ENCODE results near the gene WNT6.

Gene WNT6

GRCh38 chr2:218894151-218894879 is 34.7 kb downstream of the WNT6 start:
- DNase-seq: peak; percentile 58

- peak; percentile 51 for DNase-seq
These were observed 35.2 kb downstream of the WNT6 start for GRCh38 chr2:218894880-218895157.

- no peak for DNase-seq
These were observed 35.7 kb downstream of the WNT6 start for GRCh38 chr2:218895326-218895725.

DNA sequence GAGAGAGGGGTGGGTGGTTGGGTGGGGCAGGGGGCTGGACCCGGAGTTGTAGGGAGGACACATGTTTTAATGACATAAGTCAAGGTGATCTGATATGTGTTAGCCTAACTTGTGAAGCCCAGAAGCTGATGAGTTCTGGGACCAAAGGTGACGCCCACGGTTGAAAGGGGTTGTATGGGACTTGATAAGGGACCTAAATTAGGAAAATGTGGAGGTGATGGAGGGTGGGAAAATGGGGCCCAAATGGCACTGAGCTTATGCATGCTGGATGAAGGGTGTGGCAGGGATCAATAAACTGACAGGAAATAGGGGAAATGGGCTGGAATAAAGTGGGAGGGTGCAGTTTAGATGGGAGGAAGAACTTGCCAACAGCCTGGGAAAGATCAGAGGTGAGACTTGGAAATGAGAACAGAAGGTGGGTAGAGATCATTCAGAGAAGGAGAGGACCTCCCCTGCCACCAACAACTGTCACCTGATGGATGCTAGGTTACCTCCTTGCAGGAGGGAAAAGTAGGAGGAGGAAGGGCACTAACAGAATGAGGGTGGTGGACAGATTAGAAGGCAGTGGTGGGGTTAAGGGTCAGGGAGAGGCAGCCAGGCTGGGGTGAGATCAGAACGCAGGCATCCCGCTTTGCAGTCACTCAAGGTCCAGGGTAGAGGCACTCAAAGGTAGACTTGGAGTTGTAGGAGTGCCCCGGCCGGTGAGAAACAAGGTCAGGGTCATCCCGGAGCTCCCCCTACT is 36.3 kb downstream of the WNT6 start:
- no peak for DNase-seq

DNA sequence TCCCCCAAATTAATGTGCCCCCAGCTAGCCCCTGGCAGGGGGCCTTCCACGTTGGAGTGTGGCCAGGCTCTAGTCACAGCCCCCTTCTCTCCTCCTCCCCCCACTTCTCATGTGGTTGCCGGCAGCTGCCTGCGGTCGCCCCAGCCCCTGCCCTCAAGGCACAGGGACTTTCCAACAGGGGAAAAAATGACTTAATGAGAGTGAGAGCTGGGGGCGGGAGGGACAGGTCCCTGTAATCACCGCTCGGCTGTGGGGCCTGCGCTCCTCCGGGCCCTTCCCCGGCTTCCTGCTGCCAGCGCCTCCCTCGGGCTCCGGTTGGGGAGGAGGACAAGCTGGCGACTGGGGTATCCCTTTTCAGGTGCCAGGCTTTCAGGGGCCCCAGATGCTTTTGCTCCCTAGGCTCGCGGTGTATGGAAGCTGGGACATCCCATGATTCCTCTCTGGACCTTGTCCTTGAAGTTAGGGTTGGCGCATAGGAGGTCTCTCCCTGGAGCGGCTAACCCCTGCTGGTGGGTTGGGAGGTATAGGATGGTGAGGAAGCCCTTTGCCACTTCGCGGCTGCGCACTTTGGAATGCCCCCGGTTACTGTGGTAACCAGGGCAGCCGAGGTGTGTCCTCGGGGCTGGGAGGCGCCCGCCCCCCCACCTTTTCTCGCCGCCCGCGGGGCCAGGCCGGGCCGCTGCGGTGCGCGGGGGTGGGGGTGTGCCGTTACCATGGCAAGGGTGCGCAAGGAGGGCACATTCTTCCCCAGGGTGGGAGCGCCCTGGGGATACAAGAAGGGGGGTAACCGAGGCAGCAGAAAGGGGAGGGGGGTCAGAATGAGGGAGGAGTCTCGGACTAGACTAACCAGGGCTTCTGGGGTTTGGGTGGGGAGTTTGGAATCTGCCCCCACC is 37.1 kb downstream of the WNT6 start:
- DNase-seq: peak; percentile 90

GRCh38 chr2:218897394-218898108 is 37.9 kb downstream of the WNT6 start:
- DNase-seq: no peak

DNA sequence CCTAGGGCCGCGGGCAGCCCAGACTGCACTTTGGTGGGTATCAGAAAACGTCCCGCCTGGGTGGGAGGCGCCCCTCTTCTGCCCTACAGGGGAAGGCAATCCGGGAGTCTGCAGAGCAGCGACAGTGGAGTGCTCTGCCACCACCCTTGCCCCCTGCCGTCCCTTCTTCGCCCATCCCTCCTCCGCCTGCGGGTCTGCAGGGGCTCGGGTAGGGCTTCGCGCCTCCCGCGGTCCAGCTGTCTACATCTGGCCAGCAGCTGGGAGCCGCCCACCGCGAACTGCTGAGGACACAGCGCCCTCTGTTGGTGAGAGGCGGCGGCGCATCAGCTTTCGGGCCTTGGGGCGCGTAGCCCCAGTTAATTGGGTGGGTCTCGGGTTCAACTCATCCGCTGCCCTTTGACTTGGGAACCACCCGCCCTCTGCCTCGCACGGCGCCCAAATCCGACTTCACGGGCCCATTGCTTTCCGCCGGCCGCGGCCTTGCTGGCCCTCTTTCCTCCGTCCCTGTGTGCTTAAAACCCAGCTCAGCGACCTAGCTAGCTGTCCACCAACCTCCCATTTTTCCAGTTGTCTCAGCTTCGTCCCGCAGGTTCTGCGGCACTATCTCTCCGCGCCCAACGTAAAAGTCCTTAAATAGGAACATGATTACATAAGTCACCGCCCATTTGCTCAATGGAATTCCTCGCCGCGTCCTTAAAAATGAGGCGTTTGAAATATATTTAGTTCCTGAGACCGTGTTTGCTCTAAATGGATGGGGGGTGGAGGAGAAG is 38.7 kb downstream of the WNT6 start:
- peak; percentile 99 for DNase-seq

DNA sequence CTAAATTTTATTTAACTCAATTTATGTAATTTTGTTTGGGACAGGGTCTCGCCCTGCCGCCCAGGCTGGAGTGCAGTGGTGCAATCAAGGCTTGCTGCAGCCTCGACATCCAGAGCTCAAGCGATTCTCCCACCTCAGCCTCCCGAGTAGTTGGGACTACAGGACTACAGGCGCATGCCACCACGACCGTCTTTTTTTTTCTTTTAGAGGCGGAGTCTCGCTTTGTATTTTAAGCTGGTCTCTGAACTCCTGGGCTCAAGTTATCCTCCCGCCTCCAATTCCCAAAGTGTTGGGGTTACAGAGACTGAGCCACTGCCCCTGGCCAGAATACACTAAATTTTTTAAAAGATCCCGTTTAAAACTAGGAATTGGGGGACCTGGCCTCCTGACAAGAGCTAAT is 39.5 kb downstream of the WNT6 start:
- no peak for DNase-seq

GRCh38 chr2:218902427-218902826 is 42.8 kb downstream of the WNT6 start:
- no peak for DNase-seq

DNA sequence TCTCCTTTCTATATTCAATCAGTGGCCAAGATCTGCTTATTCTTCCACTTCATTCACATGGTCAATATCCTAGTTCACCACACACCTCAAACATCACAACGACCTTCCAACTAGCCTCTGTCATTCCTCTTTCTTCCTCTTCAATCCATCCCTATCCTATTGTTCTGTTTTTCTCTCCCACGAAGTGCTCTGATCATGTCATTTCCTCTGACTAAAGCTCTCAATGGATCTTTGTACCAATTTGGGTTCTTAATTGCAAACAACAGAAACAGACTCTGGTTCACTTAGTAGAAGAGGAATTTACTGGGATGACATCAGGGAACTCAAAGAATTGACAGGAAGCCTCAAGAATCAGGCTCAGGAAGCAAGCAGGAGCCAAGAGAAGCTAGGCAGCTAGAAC is 44.6 kb downstream of the WNT6 start:
- no peak for DNase-seq

DNA sequence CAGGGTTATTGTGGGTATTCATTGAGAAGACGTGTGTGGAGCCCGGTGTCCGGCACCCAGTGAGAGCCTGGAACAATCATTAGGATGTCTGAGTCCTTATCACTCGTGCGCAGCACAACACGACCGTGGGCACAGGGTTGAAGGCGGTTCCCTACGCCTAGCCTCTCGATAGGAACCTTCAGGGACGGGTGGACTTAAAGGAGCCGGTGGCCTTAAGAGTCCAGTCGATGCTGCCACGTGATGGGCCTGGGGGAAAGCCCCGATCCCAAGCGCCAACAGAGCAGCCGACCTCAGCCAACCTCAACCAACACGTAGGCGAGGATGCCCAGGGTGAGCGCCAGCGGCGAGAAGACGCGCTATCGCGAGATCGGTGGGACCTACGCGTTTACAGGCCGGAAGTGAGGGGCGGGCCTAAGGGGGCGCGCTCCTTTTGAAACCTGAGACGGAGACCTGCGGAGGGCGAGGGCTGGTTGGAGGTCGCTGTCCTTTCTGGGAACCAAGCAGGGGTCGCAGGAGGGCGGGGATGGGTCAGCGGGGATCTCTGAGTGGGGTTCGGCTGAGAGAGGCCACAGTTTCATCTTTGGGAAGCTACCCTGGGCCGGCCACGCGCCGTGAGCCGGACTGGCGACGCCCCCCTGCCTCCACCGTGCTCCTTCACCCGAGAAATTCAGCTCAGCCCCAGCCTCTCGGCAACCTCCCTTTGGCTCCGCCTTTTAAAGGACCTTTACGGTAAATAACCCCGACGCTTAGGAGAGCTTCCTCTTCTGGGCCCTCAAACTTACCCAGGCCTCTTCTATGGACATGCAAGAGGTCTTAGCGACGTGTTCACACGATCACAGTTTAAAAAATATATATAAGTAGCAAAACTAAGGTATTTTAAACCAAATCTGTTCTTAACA is 49.4 kb downstream of the WNT6 start:
- peak; percentile 94 for DNase-seq

- DNase-seq: no peak
These were observed 51.1 kb downstream of the WNT6 start for GRCh38 chr2:218910741-218911140.

- DNase-seq: no peak
These were observed 60.9 kb downstream of the WNT6 start for GRCh38 chr2:218920504-218920903.
